ENCODE measurements around the gene PTCSC3. TPM values are rescaled to one million over a fixed set of nuclear protein-coding genes. Genes with fewer than 3 reads are reported as not detected.

Gene PTCSC3
- total RNA-seq, 1 experiment from 2014 or later: not detected

DNA sequence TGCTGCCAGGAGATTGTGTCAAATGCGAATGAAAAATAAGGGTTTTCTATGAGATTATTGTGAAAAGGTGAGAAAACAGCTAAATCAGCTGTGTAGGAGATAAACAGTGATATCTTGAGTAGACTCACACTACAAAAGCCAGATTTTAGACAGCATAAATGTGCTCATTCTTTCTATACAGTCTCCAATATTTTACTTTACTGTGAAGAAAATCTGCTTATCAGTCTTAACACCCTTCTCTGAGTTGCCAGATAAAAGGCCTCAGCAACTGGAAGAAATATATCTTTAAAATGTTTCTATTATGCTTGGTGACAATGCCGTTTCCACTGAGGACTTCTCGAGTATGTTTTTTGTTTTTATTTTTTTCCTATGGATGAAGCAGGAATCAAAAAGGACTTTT is 47.0 kb upstream of the PTCSC3 start:
- Mint-ChIP-seq H3K9me3 (ENCODE audit: unreplicated experiment) (no peaks in the 10 kb centered on the region), H3K4me1 (ENCODE audit: low read depth, unreplicated experiment) (peaks cover 9% of the 10 kb centered on the region), H3K27ac (ENCODE audit: unreplicated experiment) (no peak overlapping the region), H3K27me3 (ENCODE audit: insufficient read depth, unreplicated experiment) (no peaks in the 10 kb centered on the region), H3K4me3 (ENCODE audit: unreplicated experiment) (no peak overlapping the region), H3K36me3 (ENCODE audit: insufficient read depth, unreplicated experiment) (no peaks in the 10 kb centered on the region)
- TF ChIP-seq, protein P1, sequence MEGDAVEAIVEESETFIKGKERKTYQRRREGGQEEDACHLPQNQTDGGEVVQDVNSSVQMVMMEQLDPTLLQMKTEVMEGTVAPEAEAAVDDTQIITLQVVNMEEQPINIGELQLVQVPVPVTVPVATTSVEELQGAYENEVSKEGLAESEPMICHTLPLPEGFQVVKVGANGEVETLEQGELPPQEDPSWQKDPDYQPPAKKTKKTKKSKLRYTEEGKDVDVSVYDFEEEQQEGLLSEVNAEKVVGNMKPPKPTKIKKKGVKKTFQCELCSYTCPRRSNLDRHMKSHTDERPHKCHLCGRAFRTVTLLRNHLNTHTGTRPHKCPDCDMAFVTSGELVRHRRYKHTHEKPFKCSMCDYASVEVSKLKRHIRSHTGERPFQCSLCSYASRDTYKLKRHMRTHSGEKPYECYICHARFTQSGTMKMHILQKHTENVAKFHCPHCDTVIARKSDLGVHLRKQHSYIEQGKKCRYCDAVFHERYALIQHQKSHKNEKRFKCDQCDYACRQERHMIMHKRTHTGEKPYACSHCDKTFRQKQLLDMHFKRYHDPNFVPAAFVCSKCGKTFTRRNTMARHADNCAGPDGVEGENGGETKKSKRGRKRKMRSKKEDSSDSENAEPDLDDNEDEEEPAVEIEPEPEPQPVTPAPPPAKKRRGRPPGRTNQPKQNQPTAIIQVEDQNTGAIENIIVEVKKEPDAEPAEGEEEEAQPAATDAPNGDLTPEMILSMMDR (IDR thresholded peaks at IDR 0.05; ENCODE audit: insufficient read depth in 1 of 2, low read depth in 1 of 2, low read length in 1 of 2, severe bottlenecking in 1 of 2, unreplicated experiment in 1 of 2): no peak
- Histone ChIP-seq H3K4me3 (ENCODE audit: low read depth, low read length) (no peak overlapping the region), H3K4me1 (peaks cover 18% of the 10 kb centered on the region), H3K27me3 (replicated peaks; ENCODE audit: control insufficient read depth, insufficient read depth, low read length) (no peaks in the 10 kb centered on the region; the same call in none of the 2 replicates), H3K36me3 (ENCODE audit: control insufficient read depth, insufficient read depth, low read length) (no peaks in the 10 kb centered on the region), H3K9me3 (no peaks in the 10 kb centered on the region)
- POLR2A ChIA-PET: no interaction called here
- intact Hi-C loops (cut with micrococcal nuclease; ENCODE audit: unreplicated experiment): no loop called here
- CTCF ChIA-PET: no interaction called here
- no peak for DNase-seq
- no TSS peak for BruUV-seq (replicated peaks)

DNA sequence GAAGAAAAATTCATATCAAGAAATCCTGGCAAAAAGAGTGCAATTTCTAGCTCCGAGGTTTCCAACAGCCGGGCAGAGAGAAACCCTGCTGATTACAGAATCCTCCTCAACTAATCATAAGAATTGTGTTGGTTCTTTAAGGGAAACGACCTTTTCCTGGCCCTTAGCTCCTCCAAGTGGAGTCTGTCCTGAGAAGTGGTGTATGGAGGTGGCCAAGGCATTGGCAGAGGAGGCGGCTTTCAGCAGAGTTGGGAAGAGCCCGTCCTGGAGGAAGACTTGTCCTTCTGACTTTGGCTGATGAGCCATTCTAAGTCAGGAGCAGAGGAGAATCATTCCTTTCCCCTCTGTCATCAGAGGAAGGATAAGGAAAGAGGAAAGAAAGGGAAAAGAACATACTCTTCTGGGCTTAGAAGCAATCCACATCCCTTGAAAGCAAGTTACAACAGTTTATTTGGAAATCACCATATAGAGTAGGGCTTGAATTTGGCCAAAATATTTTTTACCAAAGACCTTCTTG is 46.5 kb upstream of the PTCSC3 start:
- no peak overlapping the region for H3K4me3 Mint-ChIP-seq (ENCODE audit: unreplicated experiment)
- no peaks in the 10 kb centered on the region for H3K36me3 Mint-ChIP-seq (ENCODE audit: insufficient read depth, unreplicated experiment)
- H3K27me3 ChIP-seq (replicated peaks; ENCODE audit: control insufficient read depth, insufficient read depth, low read length): no peaks in the 10 kb centered on the region; the same call in none of the 2 replicates
- ChIA-PET CTCF (no interaction called here), POLR2A (no interaction called here)
- H3K4me1 ChIP-seq: peaks cover 13% of the 10 kb centered on the region
- no peaks in the 10 kb centered on the region for H3K36me3 ChIP-seq (ENCODE audit: control insufficient read depth, insufficient read depth, low read length)
- no peaks in the 10 kb centered on the region for H3K9me3 Mint-ChIP-seq (ENCODE audit: unreplicated experiment)
- no peaks in the 10 kb centered on the region for H3K27me3 Mint-ChIP-seq (ENCODE audit: insufficient read depth, unreplicated experiment)
- intact Hi-C loops (cut with micrococcal nuclease; ENCODE audit: unreplicated experiment): no loop called here
- no peaks in the 10 kb centered on the region for H3K9me3 ChIP-seq
- TF ChIP-seq, protein P1 (IDR thresholded peaks at IDR 0.05; ENCODE audit: insufficient read depth in 1 of 2, low read depth in 1 of 2, low read length in 1 of 2, severe bottlenecking in 1 of 2, unreplicated experiment in 1 of 2): no peak
- H3K27ac Mint-ChIP-seq (ENCODE audit: unreplicated experiment): no peak overlapping the region
- no peak overlapping the region for H3K4me3 ChIP-seq (ENCODE audit: low read depth, low read length)
- BruUV-seq (replicated peaks): no TSS peak
- no peak for DNase-seq
- H3K4me1 Mint-ChIP-seq (ENCODE audit: low read depth, unreplicated experiment): peaks cover 3% of the 10 kb centered on the region

DNA sequence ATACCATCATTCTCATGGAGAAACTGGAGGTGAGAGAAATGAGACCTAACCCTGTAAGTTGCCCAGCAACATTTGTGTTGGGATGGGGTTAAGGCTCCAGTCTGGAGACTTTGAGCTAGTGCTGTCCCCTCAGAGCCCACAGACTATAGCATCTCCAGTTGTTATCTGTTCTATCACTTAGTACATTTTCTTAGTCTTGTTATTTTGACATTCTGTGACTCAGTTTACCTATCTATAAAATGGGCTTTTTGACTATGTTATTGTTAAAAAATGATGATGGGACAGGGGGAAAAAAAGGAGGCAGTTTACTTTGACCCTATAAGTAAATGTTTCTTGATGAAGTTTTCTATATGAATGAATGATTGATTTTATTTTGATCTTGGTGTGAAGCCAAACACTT is 45.8 kb upstream of the PTCSC3 start:
- CTCF ChIA-PET: no interaction called here
- Histone ChIP-seq H3K4me3 (ENCODE audit: low read depth, low read length) (no peak overlapping the region), H3K27me3 (replicated peaks; ENCODE audit: control insufficient read depth, insufficient read depth, low read length) (no peaks in the 10 kb centered on the region; the same call in none of the 2 replicates), H3K4me1 (peaks cover 13% of the 10 kb centered on the region), H3K36me3 (ENCODE audit: control insufficient read depth, insufficient read depth, low read length) (no peaks in the 10 kb centered on the region), H3K9me3 (no peaks in the 10 kb centered on the region)
- TF ChIP-seq, protein P1 (IDR thresholded peaks at IDR 0.05; ENCODE audit: insufficient read depth in 1 of 2, low read depth in 1 of 2, low read length in 1 of 2, severe bottlenecking in 1 of 2, unreplicated experiment in 1 of 2): no peak
- Mint-ChIP-seq H3K36me3 (ENCODE audit: insufficient read depth, unreplicated experiment) (no peaks in the 10 kb centered on the region), H3K27ac (ENCODE audit: unreplicated experiment) (no peak overlapping the region), H3K4me1 (ENCODE audit: low read depth, unreplicated experiment) (no peaks in the 10 kb centered on the region), H3K4me3 (ENCODE audit: unreplicated experiment) (no peak overlapping the region), H3K9me3 (ENCODE audit: unreplicated experiment) (no peaks in the 10 kb centered on the region), H3K27me3 (ENCODE audit: insufficient read depth, unreplicated experiment) (no peaks in the 10 kb centered on the region)
- POLR2A ChIA-PET: no interaction called here
- intact Hi-C loops (cut with micrococcal nuclease; ENCODE audit: unreplicated experiment): no loop called here
- no TSS peak for BruUV-seq (replicated peaks)
- DNase-seq: no peak

Measured in Caco-2 (cell line).